Activated naive CD8-positive, alpha-beta T cell (primary cell): ENCODE measurements around the gene CD34.
"Not testable (repeated sequence)": the region's sequence is repeated elsewhere in the genome, so short reads cannot be mapped to it uniquely, and the experiment has no call there.

Experiments used
- H3K27ac Mint-ChIP-seq: one replicate; pipeline ENCODE4 v1.8.0; 2021; ENCODE audit warnings: mixed read lengths
- H3K27me3 Mint-ChIP-seq: one replicate; pipeline ENCODE4 v1.8.0; 2021; ENCODE audit warnings: mixed read lengths
- H3K36me3 Mint-ChIP-seq: one replicate; pipeline ENCODE4 v1.8.0; 2021; ENCODE audit warnings: mixed read lengths
- H3K4me1 Mint-ChIP-seq: one replicate; pipeline ENCODE4 v1.8.0; 2021; ENCODE audit warnings: low read depth, mixed read lengths
- H3K4me3 Mint-ChIP-seq: one replicate; pipeline ENCODE4 v1.8.0; 2021; ENCODE audit warnings: mild to moderate bottlenecking, mixed read lengths
- H3K9me3 Mint-ChIP-seq: one replicate; pipeline ENCODE4 v1.8.0; 2021; ENCODE audit warnings: low read depth, mixed read lengths

CD34 gene

GRCh38 chr1:207883104-207883651 lies 27.7 kb downstream of the CD34 start:
- peak overlapping the region; percentile 95 for H3K27ac Mint-ChIP-seq
- peak overlapping the region; percentile 90 for H3K4me3 Mint-ChIP-seq
- H3K4me1 Mint-ChIP-seq: peaks cover 38% of the 10 kb centered on the region
- H3K27me3 Mint-ChIP-seq: no peaks in the 10 kb centered on the region
- H3K36me3 Mint-ChIP-seq: no peaks in the 10 kb centered on the region
- no peaks in the 10 kb centered on the region for H3K9me3 Mint-ChIP-seq

- peak overlapping the region; percentile 90 for H3K4me3 Mint-ChIP-seq
- no peaks in the 10 kb centered on the region for H3K27me3 Mint-ChIP-seq
- H3K36me3 Mint-ChIP-seq: no peaks in the 10 kb centered on the region
- H3K9me3 Mint-ChIP-seq: no peaks in the 10 kb centered on the region
- peaks cover 38% of the 10 kb centered on the region for H3K4me1 Mint-ChIP-seq
- H3K27ac Mint-ChIP-seq: peak overlapping the region; percentile 95
These were observed 28.2 kb downstream of the CD34 start for GRCh38 chr1:207882692-207883091.

DNA sequence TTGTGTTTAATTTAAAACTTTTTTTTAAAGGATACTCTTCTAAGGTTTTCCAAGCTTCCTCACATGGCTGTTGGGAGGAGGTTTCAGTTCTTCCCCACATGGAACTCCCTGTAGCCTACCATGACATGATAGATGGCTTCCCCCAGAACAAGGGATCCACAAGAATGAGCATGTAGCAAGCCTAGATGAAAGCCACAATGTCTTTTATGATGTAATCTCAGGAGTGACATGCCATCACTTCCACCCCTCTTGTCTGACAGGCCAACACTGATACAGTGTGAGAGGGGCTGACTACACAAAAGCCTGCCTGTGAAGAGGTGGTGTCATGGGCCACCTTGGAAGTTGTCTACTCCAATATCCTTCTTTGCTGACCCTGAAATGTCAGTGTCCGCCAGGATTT lies 32.0 kb downstream of the CD34 start:
- no peaks in the 10 kb centered on the region for H3K36me3 Mint-ChIP-seq
- no peak overlapping the region for H3K4me3 Mint-ChIP-seq
- H3K27ac Mint-ChIP-seq: no peak overlapping the region
- H3K9me3 Mint-ChIP-seq: no peaks in the 10 kb centered on the region
- peaks cover 42% of the 10 kb centered on the region for H3K4me1 Mint-ChIP-seq
- no peaks in the 10 kb centered on the region for H3K27me3 Mint-ChIP-seq

GRCh38 chr1:207877914-207878313 lies 33.0 kb downstream of the CD34 start:
- not testable (repeated sequence) for H3K27ac Mint-ChIP-seq, H3K4me3 Mint-ChIP-seq, H3K27me3 Mint-ChIP-seq, H3K9me3 Mint-ChIP-seq, H3K36me3 Mint-ChIP-seq
- peaks cover 42% of the 10 kb centered on the region for H3K4me1 Mint-ChIP-seq

DNA sequence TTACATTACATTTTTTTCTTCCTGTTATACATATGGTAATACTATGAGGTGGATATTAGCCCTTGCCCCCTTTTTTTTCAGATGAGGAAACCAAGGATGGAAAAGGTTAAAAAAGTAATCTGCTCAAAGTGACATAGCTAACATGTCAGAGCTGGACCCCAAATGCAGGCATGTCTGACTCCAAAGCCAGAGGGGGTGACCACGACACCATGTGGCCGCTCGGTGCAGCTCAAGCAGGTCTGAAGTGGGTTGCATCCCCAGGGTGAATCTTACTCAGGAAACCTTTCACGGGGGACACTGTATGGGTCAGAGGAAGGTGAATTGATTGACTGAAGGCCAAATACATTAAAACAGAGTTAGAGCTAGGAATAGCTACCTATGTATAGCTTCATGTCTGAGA lies 34.8 kb downstream of the CD34 start:
- no peaks in the 10 kb centered on the region for H3K9me3 Mint-ChIP-seq
- no peaks in the 10 kb centered on the region for H3K36me3 Mint-ChIP-seq
- peaks cover 47% of the 10 kb centered on the region for H3K4me1 Mint-ChIP-seq
- H3K27me3 Mint-ChIP-seq: no peaks in the 10 kb centered on the region
- H3K4me3 Mint-ChIP-seq: no peak overlapping the region
- no peak overlapping the region for H3K27ac Mint-ChIP-seq

- Mint-ChIP-seq H3K27me3 (no peaks in the 10 kb centered on the region), H3K4me3 (no peak overlapping the region), H3K36me3 (no peaks in the 10 kb centered on the region), H3K9me3 (no peaks in the 10 kb centered on the region), H3K4me1 (peaks cover 52% of the 10 kb centered on the region), H3K27ac (no peak overlapping the region)
These were observed 35.4 kb downstream of the CD34 start for GRCh38 chr1:207875532-207875931.

DNA sequence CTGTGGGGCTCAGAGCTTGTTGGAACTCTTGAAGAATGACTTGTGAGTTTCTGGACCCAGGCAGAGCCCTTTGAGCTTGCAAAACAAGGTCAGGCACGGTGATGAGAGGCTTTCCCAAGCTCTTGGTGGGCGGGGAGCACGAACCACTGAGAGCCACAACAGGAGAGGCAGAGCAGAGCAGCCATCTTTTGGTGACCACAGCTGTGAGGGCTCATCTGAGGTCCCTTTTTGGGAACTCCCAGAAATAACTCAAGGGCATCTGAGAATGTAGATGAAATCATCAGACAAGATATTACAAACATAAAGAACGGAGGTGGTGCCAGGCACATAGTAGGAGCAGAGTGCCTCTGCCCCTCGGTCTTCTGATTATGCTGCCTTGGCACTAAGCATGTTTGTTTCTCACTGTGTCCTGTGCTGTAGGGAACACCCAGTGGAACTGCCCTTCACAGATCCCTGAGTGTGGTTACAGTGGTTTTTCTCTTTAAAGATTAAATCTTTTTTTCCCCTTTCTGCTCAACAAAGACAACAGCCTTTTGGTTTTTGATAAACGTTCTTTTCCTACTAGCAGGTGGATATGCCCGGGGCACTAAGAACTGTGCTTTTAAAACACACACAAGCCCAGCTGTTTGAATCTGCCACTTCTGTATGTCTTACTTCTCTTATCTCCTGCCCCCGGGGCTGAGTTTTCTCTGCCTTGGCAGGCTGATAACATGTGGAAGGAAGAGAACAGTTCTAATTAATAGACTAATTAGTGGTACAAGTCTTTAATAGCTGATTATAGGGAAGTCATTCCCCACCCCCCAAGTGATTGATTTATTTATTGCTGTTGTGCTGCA lies 37.7 kb downstream of the CD34 start:
- Mint-ChIP-seq H3K4me3 (peak overlapping the region; percentile 65), H3K27ac (peak overlapping the region; percentile 88), H3K9me3 (no peaks in the 10 kb centered on the region), H3K36me3 (no peaks in the 10 kb centered on the region), H3K27me3 (no peaks in the 10 kb centered on the region), H3K4me1 (peaks cover 64% of the 10 kb centered on the region)

DNA sequence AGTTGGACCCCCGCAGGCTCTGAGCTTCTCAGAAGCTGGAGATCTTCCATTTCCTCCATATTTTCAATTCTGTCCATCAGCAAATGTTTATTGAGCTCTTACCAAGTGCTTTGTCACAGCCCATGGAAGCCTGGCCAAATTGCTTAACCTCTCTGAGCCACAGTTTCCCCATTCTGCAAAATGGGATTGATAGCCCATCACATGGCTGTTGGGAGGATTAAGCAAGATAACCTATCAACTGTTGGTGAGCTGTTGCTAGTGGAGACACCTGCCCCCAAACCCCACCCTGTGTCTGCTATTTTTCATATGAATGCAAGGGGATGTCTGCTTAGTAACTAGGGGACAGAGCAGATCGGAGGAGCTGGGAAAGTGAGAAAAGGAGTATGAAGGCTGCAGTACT lies 38.3 kb downstream of the CD34 start:
- Mint-ChIP-seq H3K4me3 (peak overlapping the region; percentile 65), H3K4me1 (peaks cover 71% of the 10 kb centered on the region), H3K36me3 (no peaks in the 10 kb centered on the region)

DNA sequence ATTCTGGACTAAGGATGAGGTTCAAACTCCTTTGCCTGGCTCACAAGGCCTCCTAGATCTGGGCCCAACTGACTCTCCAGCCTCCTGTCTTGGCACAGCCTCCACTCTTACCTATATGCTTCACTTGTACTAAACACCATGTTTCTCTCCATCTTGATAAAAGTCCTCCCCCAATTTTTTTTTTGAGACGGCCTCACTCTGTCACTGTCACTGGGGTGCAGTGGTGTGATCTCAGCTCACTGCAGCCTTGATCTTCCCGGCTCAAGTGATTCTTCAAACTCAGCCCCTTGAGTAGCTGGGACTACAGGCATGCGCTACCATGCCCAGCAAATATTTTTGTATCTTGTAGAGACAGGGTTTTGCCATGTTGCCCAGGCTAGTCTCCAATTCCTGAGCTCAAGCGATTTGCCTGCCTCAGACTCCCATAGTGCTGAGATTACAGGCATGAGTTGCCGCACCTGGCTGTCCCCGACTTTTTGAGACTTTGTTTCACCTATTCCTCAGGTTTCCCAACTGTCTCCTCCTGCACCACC lies 39.7 kb downstream of the CD34 start:
- Mint-ChIP-seq H3K27ac (peak overlapping the region; percentile 94), H3K4me1 (peaks cover 80% of the 10 kb centered on the region), H3K9me3 (no peaks in the 10 kb centered on the region), H3K27me3 (no peaks in the 10 kb centered on the region), H3K4me3 (peak overlapping the region; percentile 27), H3K36me3 (no peaks in the 10 kb centered on the region)

More for the DNA sequence above, 38.3 kb downstream of the CD34 start:
- Mint-ChIP-seq H3K9me3 (no peaks in the 10 kb centered on the region), H3K27ac (peak overlapping the region; percentile 88), H3K27me3 (no peaks in the 10 kb centered on the region)

DNA sequence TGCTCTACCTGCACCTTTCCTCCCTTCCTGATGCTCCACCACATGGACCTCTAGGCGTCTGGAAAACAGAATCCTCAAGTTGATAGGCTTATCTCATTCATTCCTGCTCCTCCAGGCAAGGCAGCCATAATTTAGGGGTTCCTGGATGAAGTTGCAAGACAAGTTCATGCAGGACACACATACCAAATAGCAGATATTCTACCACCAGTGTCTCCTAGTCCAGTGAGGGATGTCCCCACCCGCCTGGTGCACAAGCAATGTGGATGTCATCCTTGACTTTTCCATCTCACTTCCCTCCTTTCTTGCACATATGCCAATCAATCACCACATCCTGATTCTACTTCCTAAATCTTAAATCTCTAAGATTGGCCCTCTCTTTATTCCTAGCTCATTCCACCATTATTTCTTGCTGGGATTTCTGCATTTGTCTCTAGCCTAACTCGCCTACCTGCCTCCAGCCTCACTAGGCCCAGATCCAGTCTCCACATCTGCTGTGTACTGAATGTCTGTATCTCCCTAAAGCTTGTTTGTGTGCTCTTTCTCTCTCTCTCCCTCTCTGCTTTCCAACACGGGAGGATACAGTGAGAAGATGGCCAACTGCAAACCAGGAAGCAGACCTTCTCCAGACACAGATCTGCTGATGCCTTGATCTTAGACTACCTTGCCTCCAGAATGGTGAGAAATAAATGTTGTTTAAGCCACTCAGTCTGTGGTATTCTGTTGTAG lies 40.5 kb downstream of the CD34 start:
- Mint-ChIP-seq H3K27ac (peak overlapping the region; percentile 94), H3K4me1 (peaks cover 81% of the 10 kb centered on the region), H3K36me3 (no peaks in the 10 kb centered on the region), H3K27me3 (no peaks in the 10 kb centered on the region), H3K9me3 (no peaks in the 10 kb centered on the region), H3K4me3 (peak overlapping the region; percentile 90)

GRCh38 chr1:207869859-207870258 lies 41.1 kb downstream of the CD34 start:
- Mint-ChIP-seq H3K4me1 (peaks cover 84% of the 10 kb centered on the region), H3K4me3 (peak overlapping the region; percentile 90), H3K27ac (peak overlapping the region; percentile 94), H3K36me3 (no peaks in the 10 kb centered on the region), H3K9me3 (no peaks in the 10 kb centered on the region), H3K27me3 (no peaks in the 10 kb centered on the region)

- Mint-ChIP-seq H3K4me3 (peak overlapping the region; percentile 94), H3K4me1 (peaks cover 88% of the 10 kb centered on the region), H3K27ac (peak overlapping the region; percentile 94), H3K36me3 (no peaks in the 10 kb centered on the region), H3K9me3 (no peaks in the 10 kb centered on the region), H3K27me3 (no peaks in the 10 kb centered on the region)
These were observed 41.9 kb downstream of the CD34 start for GRCh38 chr1:207868774-207869721.

- no peaks in the 10 kb centered on the region for H3K9me3 Mint-ChIP-seq
- no peaks in the 10 kb centered on the region for H3K27me3 Mint-ChIP-seq
These were observed 42.6 kb downstream of the CD34 start for GRCh38 chr1:207868251-207868773.

More at GRCh38 chr1:207868251-207868773, 42.6 kb downstream of the CD34 start:
- H3K36me3 Mint-ChIP-seq: no peaks in the 10 kb centered on the region
- H3K4me1 Mint-ChIP-seq: peaks cover 87% of the 10 kb centered on the region
- peak overlapping the region; percentile 91 for H3K27ac Mint-ChIP-seq
- H3K4me3 Mint-ChIP-seq: peak overlapping the region; percentile 94
